ENCODE results near the gene ST3GAL5.
"Not testable (repeated sequence)": the region's sequence is repeated elsewhere in the genome, so short reads cannot be mapped to it uniquely, and the experiment has no call there.

ST3GAL5 gene

GRCh38 chr2:85917887-85918795 is 29.4 kb upstream of the ST3GAL5 start:
- DNase-seq (ENCODE audit: low read depth): peak; percentile 73

GRCh38 chr2:85915606-85916303 is 27.0 kb upstream of the ST3GAL5 start:
- DNase-seq (ENCODE audit: low read depth): peak; percentile 86

- DNase-seq (ENCODE audit: low read depth): no peak
Observed at GRCh38 chr2:85914922-85915321, 26.1 kb upstream of the ST3GAL5 start.

DNA sequence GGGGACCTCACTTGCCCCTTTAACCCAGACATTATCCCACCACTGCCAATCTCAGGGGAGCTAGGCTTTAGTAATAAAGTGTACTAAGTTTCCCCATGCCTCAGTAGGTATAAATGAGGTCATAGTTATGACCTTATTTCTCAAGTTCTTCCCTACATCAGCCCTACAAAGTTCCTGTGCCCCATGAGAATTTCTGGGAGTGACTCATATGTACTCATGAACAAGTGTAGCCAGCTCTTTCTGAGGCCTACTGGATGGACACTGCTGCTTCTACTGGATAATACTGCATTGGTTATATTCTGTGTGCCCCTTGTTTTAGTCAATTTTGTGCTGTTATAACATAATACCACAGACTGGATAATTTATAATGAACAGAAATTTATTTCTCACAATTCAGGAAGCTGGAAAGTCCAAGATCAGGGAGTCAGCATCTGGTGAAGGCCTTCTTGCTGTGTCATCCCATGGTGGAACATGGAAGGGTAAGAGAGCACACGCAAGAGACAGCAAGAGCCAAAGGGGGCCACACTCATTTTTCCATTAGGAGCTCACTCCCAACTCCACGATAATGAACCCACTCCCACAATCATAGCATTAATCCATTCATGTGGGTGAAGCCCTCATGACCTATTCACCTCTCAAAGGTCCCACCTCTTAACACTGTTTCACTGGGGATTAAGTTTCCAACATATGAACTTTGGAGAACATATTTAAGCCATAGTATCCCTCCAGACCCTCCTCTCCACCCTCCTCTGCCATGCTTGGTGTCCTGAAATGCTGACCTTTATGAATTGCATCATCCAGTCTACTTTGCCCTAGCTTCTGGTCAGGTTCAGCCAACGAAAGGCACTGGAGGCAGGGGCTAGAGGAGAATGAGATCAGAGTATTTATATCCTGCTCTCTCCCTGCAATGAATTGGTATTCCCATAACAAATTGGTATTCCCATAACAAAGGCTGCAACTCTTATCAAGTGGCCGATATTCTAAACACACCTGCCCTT is 25.4 kb upstream of the ST3GAL5 start:
- DNase-seq (ENCODE audit: low read depth): peak; percentile 85

GRCh38 chr2:85911814-85912692 is 23.3 kb upstream of the ST3GAL5 start:
- peak; percentile 75 for DNase-seq (ENCODE audit: low read depth)

- no peak for DNase-seq (ENCODE audit: low read depth)
Observed at GRCh38 chr2:85911097-85911496, 22.3 kb upstream of the ST3GAL5 start.

DNA sequence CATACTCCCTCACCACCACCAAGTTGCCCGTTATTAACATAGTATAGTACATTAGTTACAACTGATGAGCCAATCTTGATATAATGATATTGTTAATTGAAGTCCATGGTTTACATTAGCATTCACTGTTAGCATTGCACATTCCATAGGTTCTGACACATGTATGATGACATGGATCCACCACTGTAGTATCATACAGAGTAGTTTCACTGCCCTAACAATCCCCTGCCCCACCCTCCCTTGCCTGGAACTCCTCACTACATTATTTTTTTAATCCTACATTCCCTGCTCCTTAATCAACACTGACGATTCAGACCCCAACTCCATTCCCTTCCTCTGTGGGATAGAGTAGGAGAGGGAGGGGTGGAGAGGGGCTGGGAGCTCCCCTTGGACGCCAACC is 20.2 kb upstream of the ST3GAL5 start:
- DNase-seq (ENCODE audit: low read depth): no peak

- no peak for DNase-seq (ENCODE audit: low read depth)
Observed at GRCh38 chr2:85908506-85908905, 19.7 kb upstream of the ST3GAL5 start.

GRCh38 chr2:85907671-85908157 is 18.9 kb upstream of the ST3GAL5 start:
- DNase-seq (ENCODE audit: low read depth): no peak

- no peak for DNase-seq (ENCODE audit: low read depth)
Observed at GRCh38 chr2:85906748-85907147, 18.0 kb upstream of the ST3GAL5 start.

GRCh38 chr2:85905891-85906290 is 17.1 kb upstream of the ST3GAL5 start:
- DNase-seq (ENCODE audit: low read depth): no peak

DNA sequence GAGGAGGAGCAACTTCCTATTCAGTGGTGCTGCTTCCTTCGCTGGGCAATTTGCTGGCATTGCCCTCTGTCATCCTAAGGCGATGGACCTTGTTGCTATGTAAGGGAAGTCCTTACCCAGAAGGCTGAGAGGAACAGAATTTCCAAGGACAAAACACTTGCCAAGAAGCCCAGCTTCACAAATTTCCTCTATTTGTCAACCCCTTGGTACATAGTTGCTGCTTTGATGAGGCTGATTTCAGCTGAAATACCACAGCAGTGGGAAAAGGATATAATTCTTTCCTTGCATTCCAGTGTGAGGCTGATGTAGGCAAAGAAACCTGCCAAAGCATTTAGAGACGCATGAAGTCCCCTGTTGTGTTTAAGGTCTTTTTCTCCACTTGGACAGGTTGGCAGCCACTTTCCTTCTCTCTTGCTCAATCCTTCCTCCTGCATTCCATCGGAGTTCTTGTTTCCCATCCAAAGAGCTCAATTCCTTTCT is 16.4 kb upstream of the ST3GAL5 start:
- peak; percentile 67 for DNase-seq (ENCODE audit: low read depth)

- no peak for DNase-seq (ENCODE audit: low read depth)
Observed at GRCh38 chr2:85903849-85904248, 15.1 kb upstream of the ST3GAL5 start.

- DNase-seq (ENCODE audit: low read depth): peak; percentile 57
Observed at GRCh38 chr2:85902496-85902895, 13.7 kb upstream of the ST3GAL5 start.

DNA sequence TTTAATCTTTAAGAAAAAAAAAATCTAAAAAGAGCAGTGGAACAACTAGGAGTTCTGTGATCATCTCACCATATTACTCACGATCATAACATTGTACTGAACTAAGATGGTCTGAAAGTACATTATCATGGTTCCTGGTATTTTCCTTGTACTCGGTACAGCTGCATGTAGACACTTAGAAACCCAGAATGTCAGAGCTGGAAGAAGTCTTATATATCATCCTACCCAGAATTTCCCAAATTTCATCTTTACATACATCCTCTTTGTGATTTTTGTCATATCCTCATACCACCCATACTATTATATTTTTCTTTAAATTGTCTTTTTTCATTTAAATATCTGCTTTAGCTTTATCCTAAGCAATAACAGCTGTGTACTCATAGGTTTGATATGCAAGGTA is 12.4 kb upstream of the ST3GAL5 start:
- DNase-seq (ENCODE audit: low read depth): no peak

DNA sequence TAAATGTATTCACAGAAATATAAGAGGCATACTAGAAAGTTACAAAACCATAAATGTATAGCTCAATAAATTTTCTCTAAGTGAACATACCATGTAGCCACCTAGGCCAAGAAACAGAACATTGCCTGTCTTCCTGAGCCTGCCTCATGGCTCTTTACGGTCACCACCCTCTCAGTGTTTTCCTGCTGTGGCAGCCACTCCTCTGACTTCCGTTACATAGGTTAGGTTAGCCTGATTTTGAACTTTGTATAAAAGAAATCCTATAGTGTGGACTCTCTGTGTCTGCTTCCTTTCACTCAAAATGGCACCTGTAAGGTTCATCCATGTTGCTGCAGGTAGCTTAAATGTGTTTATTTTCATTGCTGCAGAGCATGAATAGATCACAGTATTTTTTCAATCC is 11.6 kb upstream of the ST3GAL5 start:
- no peak for DNase-seq (ENCODE audit: low read depth)

DNA sequence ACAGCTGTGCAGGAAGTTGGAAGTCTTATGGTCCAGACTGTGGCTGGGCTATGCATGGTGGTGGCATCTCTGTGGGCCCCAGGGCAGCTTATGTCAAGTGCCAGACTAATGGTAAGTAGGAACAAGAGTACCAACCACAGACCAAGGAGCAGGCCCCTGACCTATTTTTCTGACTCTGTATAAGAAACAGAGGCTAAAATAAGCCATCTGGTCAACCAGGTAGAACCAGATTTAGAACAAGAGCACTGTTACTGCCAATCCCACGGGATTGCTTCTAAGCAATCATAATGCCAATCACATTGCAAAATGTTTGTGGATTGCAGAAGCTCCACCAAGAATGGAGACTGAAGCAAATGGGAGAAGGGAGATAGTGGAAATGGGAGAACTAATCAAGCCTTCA is 11.1 kb upstream of the ST3GAL5 start:
- DNase-seq (ENCODE audit: low read depth): no peak

DNA sequence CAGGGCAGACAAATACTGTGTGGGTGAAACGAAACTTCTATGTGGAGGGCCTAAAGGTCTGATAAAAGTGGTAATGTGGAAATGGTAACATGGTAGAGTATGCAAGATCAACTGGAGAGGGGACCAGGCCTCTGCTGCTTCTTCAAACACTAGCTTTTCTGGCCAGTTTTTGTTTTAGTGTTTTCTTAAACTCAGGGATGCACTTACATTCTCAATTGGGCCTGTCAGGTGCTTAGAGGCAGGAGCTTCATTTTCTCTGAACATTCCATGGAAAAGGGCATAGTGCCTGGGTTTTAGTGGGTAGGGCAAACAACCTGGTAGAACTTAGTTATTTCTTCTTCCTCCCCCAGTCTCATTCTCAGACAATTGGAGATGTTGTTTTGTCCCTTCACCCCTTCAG is 10.5 kb upstream of the ST3GAL5 start:
- no peak for DNase-seq (ENCODE audit: low read depth)

DNA sequence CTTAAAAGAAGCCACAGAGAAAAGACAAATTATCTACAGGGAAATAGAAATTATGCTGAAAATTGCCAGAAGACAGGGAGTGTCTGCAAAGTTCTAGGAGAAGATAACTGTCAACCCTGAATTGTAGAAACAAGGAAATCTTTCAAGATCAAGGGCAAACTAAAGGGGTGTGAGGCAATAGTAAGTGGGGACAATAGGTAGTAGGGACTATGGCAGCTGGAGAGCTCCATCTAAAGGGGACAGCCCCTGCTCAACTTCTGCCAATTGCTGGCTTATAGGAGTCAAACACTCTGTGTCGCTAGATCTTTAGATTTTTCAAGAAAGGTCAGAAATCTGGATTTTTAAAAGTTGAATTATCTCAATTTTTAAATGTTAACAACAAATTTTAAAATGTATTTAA is 10.1 kb upstream of the ST3GAL5 start:
- no peak for DNase-seq (ENCODE audit: low read depth)

DNA sequence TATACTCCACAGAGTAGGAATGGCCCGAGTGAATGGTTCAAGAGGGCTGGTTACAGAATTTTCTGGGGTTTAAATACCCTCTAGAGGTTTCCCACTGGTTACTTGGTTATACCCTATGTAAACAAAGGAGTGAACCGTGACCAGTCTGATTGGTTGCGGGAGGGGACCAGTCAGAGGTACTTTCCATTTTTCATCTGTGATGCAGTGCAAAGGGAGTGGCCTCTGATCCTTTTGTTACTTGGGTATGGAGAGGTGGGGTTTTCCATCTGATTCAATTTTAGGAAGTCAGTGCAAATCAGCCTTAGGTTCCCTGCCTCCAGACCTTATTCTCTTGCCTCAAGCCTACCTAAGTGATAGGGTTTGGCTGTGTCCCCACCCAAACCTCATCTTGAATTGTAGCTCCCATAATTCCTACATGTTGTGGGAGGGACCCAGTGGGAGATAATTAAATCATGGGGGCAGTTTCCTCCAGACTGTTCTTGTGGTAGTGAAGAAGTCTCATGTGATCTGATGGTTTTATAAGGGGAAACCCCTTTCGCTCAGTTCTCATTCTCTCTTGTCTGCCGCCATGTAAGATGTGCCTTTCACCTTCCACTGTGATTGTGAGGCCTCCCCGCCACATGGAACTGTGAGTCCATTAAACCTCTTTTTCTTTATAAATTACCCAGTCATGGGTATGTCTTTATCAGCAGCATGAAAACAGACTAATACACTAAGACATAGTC is 5.9 kb upstream of the ST3GAL5 start:
- not testable (repeated sequence) for DNase-seq (ENCODE audit: low read depth)
